Medulla oblongata (tissue), 1 donor: Measurements from ENCODE around the gene MACF1.

Source experiments
- DNase-seq: peaks from one replicate; pipeline ENCODE4 v3.0.0-alpha.2; 2015; ENCODE audit errors: extremely low spot score

Gene MACF1

DNA sequence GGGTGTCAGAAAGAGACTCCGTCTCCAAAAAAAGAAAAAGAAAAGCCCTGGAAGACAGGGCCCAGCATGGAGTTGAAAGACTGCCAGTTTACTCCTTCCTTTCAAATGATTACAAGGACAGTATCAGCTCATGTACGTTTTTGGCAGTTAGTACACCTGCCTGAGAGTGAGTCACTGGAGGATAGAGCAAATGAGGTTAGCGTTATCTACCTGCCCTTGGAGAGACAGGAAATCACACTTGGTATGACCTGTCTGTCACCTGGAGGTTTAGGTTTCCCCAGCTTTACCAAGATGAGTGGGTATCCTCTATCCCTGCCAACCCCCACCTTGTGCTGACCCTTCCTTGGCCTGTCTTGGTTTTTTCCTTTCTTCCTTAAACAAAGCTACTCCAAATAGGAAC lies 190.1 kb downstream of the MACF1 start:
- no peak for DNase-seq

DNA sequence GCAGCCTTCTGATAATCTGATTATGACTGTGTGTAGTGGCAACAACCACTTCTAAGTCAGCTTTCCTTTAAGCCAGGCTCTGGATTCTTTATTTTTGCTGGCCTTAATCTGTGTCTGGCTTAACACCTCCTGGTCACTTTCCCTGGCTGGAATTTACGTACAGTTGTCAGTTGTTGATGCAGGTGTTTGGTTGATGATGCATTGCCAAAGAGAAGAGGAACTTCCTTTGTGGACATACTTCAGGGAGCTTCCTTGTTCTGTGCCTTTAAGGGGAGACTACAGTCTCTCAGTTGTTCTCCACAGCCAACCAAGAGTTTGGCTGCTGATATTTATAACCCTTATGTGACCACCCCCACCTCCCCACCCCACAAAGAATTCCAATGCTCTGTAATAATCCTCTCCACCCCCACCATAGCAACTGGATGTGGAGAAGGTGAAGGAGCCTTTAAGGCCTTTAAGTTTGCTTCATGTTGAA lies 190.9 kb downstream of the MACF1 start:
- DNase-seq, result peak; percentile 19

DNA sequence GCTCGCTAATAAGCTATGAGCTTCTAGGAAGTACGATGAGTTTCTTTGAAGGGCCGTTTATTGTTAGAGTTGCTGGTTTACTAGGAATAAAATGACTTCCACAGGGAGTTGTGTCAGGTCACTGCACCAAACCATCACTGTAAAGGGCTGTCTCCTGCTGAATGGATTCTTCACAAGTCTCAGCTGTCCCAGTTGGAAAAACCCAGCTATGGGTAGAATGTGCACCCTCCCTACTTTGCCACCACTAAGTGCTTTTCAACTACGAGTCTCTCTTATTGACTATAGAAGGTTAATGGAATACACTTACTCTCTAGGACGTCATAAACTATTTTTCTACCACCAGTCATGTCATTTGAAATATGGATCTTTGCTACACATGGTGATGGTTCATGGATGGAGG lies 192.2 kb downstream of the MACF1 start:
- no peak for DNase-seq

DNA sequence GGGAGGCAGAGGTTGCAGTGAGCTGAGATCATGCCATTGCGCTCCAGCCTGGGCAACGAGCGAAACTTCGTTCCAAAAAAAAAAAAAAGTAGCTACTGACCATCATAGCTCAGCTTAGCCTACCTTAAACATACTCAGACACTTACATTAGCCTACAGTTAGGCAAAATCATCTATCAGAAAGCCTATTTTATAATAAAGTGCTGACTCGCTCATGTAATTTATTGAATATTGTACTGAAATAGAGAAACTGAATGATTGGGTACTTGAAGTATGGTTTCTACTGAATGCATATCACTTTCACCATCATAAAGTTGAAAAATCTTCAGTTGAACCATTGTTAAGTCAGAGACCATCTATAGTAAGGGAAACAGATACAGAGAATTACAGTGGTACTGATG lies 193.0 kb downstream of the MACF1 start:
- DNase-seq, result no peak

DNA sequence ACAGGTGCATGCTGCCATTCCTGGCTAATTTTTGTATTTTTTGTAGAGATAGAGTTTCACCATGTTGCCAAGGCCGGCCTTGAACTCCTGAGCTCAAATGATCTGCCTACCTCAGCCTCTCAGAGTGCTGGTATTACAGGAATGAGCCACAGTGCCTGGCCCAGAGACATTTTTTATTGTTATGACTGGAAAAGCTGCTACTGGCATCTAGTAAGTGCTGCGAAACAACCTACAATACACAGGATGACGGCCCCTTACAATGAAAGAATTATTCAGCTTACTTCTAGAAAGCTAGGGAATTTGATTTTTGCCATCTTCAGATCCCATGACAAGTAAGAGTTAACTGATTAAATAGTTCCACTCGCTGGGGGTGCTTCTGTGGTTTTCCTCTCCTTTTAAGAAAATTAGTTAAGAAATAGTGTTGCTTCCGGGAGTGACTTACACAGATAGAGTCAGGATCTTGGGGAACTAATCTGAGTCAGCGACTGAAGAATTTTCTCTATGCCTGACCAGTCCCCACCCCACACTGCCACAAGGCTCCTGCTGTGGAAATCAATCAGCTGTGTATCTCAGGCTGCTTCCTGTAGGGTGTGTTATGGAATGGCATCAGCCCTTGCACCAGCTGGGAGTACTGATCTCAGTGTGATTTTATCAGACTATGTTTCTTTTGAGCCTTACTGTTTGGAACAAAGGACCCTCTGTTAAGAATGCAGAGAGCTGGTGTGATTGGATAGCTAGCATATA lies 194.0 kb downstream of the MACF1 start:
- peak; percentile 62 for DNase-seq

DNA sequence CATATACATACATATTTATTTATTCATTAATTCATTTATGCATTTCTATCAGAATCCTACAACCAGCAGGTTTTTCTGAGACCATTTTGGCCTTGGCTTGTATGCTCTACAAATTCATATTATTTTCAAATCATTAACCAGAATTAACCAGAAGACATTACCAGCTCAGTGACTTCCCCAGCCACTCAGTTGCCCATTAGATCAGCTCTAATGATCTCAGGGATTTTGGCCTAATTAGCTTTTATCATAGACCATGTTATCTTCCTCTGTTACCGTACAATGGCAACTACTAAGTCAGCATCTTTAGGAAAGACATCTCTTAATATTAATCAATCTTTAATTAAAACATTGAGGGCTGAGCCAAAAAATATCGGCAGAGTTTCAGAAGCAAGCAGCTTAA lies 196.6 kb downstream of the MACF1 start:
- DNase-seq, result no peak

DNA sequence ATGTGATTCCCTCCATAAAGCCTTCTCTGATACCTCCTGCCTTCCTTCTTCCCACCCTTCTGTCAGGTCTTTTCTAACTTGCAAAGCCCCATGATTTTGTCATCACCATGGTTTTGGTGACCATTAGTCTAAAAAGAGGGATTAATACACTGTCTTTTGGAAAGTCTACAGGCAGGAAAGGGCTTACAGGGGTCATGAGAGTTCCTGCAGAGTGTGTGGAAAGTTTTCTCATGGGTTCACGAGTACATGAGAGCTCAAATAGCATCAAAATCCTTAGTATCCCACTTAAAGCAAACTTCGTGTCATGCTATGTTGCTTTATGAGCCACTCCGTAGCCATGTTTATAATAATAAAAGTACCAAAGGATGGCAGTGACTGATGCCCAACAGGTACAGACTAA lies 200.4 kb downstream of the MACF1 start:
- no peak for DNase-seq

DNA sequence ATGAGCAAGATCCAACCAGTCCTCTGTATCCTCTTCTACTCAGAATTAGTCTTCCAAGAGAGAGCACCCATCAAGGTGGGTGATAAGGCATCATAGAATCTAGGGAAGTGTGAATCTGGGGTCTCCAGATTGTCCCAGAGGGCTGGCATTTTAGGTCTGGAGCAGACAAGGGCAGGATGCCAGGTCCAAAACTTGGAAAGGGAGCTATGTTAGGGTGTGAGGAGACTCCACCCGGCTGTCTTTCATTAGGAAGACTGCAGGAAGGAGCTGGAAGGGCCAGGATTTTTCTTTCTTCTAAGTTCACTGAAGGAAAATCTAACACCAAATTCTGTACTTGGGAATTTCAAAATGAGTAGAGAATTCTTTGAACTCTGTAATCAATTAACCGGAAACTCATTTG lies 200.9 kb downstream of the MACF1 start:
- DNase-seq, result no peak

DNA sequence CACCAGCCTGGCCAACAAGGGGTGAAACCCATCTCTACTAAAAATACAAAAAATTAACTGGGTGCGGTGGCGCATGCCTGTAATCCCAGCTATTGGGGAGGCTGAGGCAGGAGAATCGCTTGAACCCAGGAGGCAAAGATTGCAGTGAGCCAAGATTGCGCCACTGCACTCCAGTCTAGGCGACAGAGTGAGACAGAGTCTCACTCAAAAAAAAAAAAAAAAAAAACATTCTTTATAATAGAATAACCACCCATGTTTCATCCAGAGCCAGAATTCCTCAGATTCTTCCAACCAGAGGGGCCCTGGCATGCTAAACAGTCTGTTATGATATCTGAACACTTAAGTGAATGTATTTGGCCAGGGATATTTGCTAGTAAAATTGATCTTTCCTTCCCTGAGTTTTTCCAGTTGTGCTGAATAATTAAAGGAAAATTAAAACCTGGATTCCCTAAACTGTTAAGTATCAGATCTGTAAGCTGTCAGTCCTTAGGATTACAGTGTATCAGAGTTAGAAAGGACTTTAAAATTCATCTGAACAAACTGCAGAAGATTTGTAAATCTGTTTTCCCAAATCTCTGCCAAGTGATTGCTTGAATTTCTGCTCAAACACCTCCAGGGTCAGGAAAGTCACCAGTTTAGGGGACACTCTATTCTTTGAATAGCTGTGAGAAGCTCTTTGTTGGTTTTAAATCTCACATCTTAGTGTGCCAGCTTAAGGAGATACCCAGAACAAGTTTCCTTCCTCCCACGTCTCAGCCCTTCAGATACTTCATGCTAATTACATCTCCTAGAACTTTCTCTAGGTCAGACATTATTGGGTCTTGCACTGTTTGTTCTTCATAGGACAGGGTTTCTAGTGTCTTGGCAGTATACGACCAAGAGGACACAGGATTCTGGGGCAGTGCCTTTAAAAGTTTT lies 202.3 kb downstream of the MACF1 start:
- DNase-seq, result no peak

DNA sequence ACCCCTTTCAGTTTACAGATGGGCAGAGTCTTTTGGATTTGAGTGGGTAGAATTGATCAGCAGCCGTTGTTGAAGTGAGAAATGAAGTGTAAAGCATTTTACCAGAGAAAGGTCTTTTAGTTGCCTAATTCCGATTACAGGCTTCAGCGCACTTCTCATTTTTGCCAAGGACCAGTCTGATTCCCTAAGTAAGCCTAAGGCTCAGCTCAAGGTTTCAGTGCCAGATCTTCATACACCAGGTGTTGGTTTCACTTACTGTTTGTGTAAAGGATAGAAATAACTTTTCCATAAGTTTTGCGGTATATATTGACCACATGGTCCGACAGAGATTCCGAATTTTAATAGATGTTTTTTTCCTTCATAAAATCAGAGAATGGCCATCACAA lies 203.0 kb downstream of the MACF1 start:
- DNase-seq, result no peak

DNA sequence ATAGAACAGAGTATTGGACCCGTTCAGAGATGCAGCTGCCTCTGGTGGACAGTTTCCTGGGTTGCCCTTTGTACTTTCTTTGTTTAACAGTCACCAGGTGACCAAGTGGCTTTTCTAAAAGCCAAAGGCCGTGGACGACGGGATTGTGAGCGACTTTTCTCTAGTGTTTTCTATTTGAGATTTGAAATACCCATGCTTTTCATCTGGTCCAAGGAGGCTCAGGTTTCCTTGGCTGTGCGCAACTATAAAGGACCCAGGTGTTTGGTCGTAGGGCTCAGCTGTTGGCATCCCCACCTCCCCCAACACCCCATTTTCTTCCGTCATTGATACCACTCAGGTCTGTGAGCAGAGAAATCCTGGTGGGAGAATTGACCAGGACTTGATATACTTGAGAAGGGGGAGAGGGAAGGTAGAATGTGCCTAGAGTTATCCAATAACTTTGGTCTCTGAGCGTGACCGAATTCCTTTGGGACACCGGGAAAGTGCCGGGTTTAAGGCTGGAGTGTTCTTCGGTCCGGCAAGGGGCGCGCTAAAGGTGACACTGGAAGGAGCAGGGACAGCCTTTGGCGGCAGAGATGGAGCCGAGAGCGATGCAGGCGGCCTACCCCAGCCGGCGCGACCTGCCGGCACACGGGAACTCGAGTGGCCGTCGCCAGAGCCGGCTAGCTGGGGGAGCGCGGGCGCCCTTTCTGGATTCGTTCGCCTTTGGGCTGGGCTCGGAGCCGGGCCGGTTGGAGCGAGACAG lies 203.6 kb downstream of the MACF1 start:
- DNase-seq, result no peak

DNA sequence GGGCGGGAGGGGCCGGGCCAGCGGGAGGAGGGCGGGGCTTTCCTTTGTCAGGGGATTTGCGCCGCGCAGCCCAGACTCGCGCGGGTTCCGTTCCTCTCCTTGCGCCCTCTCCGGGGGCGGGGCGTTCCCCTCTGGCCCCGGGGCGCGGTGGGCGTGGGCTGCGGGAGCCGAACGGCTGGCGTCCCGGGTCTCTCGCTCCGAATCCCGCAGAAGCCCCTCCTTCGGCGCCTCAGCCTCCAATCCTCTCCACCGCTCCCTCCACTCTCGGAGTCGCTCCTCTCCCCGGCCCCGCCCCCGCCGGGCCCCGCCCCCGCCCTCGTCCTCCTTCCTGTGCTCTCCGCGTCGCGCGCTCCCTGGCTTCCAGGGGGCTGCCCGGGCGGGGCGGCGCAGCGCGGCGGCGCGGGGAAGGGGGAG lies 204.2 kb downstream of the MACF1 start:
- DNase-seq, result peak; percentile 96

DNA sequence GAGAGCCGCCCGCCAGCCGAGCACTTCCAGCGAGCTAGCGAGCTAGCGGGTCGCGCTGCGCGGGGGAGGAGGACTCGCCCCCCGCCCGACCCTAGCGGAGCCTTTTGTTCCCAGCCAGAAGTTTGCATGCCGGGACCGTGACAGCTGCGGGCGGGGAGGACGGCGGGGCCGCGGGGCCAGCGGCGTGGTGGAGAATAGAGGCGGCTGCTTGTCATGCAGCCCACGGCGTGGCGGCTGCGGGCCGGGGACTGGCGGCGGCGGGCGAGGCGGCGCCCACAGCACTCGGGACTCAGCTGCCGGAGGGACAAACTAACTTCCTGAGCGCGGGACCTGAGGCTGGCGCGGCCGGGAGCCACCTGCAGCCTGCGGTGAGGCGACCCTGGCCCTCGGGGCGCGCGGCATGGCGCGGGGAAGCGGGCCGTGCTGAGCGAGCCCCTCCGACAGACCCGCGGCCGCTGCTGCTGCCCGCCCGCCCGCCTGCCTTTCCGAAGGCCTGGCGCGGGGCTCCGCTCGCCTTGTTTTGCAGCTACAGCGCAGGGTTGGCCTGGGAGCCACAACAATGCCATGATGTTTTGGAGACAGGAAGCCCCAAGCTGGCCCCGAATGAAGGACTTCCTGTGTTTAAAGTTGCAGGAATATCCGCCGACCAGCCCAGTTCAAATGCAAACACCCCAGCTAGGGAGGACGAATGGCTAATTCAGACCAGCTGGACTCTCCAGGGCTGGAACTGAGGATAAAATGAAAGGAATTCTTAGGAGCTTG lies 204.7 kb downstream of the MACF1 start:
- DNase-seq, result peak; percentile 55

DNA sequence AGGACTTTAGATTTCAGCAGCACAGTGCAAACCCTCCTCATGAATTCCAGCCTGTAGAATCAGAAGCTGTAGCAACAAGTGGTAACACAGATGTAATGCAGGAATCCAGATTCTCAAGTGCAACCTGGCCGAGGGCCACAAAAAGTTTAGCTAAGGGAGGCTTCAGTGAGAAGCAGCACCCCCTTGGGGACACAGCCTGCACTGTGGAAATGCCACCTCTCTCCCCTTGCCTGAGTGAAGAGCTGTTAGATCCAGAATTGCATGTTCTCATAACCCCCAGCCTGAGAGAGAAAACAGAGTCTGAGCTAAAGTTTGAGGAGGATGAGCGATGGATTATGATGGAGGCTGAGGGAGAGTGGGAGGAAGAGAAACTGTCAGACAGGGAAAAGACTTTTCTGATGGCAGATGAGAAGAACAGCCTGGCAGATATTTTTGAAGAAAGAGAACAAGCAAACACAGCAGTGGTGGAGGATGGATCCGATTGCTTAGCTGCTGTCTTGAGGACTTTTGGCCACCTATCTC lies 206.5 kb downstream of the MACF1 start:
- peak; percentile 87 for DNase-seq

DNA sequence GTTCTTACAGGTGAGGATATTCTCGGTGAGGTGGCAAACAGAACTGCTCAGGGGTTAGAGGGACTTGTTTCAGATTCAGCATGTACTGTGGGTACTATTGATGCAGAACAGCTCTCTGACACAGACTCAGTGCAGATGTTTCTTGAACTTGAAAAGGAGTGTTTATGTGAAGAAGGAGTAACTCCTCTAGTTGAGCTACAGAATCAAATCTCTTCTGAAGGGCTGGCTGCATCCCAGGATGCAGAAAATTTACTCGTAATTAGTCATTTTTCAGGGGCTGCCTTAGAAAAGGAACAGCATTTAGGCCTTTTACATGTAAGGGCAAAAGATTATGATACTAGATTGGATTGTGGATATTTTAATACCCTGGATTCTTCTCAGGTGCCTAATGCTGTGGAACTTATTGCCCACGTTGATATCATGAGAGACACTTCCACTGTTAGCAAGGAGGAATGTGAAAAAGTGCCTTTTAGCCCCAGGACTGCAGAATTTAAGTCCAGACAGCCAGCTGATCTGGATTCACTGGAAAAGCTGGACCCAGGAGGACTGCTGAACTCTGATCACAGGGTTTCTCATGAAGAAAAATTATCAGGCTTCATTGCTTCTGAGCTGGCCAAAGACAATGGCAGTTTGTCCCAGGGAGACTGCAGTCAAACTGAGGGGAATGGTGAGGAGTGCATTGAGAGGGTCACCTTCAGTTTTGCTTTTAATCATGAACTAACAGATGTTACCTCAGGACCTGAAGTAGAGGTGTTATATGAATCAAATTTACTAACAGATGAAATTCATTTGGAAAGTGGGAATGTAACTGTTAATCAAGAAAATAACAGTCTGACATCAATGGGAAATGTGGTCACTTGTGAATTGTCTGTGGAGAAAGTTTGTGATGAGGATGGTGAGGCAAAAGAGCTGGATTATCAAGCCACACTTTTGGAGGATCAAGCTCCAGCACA lies 207.3 kb downstream of the MACF1 start:
- DNase-seq, result peak; percentile 57

DNA sequence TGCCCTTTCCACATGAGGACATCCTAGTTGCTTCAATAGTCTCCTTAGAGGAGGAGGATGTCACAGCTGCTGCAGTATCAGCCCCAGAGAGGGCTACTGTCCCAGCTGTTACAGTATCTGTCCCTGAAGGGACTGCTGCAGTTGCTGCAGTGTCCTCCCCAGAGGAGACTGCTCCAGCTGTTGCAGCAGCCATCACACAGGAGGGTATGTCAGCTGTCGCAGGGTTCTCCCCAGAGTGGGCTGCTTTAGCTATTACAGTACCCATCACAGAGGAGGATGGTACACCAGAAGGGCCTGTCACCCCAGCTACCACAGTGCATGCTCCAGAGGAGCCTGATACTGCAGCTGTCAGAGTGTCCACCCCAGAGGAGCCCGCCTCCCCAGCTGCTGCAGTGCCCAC lies 208.4 kb downstream of the MACF1 start:
- no peak for DNase-seq

DNA sequence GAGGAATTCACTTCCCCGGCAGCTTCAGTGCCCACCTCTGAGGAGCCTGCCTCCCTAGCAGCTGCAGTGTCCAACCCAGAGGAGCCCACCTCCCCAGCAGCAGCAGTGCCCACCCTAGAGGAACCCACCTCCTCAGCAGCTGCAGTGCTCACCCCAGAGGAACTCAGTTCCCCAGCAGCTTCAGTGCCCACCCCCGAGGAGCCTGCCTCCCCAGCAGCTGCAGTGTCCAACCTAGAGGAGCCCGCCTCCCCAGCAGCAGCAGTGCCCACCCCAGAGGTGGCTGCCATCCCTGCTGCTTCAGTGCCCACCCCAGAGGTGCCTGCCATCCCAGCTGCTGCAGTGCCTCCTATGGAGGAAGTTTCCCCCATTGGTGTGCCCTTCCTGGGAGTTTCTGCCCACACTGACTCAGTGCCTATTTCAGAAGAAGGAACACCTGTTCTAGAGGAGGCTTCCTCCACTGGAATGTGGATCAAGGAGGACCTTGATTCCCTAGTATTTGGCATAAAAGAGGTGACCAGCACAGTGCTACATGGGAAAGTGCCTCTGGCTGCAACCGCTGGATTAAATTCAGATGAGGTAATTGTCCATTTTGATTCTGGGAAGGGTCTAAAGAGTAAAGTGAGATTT lies 209.5 kb downstream of the MACF1 start:
- no peak for DNase-seq

DNA sequence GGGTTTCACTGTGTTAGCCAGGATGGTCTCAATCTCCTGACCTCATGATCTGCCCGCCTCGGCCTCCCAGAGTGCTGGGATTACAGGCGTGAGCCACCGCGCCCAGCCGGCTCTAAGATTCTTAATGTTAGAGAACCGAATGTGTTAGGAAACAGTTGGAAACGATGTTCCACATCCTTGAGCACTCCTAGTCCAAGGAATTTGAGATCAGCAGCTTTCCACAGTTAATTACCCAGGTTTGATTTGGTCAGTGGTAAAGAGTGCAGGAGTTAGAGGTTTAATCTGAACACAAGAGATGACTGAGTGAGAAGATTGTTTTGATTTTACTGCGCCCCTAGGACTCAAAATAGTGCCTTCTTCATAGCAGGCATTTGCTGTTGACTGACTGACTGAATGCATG lies 211.1 kb downstream of the MACF1 start:
- no peak for DNase-seq

DNA sequence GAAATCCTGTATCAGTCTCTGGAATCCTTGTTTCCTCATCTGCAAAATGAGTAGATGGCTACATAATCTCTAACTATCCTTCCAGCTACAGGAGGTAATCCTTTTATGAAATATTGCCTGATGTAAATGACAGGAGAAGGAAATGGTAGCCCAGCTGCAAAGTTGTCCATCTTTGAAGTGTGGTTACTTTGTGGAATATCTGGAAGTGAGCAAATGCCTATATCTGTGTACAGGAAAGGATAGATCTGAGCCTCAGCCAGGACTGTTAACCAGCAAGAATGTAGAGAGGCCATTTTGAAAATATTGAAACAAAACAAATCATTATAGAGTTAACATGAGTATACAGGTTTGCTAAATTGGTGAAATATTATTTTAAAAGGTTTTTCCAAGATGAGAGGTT lies 212.1 kb downstream of the MACF1 start:
- no peak for DNase-seq

DNA sequence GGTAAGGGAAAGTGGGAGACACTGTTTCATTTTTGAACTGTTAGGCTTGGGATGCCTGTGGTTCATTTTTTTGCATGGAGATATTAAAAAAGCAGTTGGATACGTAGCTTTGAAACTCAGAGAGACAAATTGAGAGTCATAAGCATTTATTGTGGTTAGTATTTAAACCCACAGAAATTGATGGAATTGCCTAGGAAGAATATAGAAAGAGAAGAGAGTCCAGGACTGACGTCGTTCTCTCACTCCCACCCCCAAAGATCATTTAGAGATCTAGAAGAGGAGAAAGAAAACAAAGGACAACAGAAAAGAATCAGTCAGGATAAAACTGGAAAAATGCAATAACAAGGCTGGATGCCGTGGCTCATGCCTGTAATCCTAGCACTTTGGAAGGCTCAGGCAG lies 213.7 kb downstream of the MACF1 start:
- DNase-seq, result no peak
